NCI-H2227 treated with DMSO at 0.1 percent for 48 hours (cell line): ENCODE data around the gene STPG2.

ENCODE experiments used
- DNase-seq: peaks from one replicate; lab custom pipeline; 2025; lab: John Stamatoyannopoulos, UW

The STPG2 gene

DNA sequence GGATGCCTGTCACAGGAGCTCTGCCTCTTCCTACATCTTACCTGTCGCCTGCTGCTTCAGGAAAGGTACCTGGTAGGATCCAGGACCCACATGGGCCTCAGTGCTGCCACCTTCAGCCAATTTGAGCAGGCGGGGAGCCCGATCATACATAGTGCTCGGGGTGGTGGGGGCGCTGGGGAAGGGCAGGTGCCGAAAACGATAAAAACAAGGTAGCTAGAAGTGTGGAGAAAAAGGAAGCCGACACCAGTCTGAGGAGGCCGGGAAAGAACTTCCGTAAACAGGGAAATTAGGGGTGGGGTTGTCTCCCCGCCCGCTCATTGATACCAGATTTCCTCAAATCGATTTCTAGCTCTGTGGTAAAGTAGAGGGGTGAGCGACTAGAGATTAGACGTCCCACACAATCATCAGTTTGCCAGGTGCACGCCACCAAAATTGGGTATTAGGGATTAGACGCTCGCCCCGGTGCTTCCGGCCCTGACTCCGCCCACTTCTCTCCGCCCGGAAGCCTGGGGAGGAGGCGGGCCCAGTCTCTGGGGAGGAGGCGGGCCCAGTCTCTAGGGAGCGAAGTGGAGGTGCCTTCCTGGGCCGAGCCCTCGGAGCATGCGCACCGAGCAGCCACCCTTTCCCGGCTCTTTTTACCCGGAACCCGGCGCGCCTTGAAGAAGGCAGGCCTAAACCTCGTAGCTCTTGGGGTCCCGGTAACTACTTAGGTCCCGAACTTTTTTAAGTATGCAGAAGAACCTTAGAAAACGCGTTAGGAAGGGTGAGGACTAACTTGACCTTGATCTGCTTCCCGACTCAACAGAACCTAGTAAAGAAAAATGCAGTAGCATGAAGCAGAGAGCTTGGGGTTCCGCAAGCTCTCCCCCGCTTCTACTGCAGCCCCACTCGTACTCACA lies at the start of gene STPG2:
Gene STPG2 (minus strand): TSS at position 476 of the 899 bp plus-strand sequence.
- DNase-seq = peak; percentile 90

DNA sequence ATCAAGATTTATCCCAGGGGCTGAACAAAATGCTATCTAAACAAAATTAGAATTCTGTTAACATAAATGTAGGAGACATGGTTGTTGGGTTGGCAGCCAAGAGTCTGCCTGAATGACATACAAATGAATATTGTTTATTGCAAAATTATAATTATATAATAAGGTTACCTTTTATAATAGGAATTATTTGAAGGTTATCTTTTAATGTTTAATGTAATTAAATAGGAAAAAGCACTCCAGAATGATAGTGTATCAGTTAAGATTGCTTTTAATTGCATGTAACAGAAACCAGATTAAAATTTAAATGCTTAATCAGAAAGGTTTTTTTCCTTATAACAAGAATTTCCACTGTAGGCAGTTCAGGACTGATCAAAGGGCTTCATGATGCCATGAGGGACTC lies 42.0 kb upstream of the STPG2 start:
- DNase-seq = no peak

DNA sequence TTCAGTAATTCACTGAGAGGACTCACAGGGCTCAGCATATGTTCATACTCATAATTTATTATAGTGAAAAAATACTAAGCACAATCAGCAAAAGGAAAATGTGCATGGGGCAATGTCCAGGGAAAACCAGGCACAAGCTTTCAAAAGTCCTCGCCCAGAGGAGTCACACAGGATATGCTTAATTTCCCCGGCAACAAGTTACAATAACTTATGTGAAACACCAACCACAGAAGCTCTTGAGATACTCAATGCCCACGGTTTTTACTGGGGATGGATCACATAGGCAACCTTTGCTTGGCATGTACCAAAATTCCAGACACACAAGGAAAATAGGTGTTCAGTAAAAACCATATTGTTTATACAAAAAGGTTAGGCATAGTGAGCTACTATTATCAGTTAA lies 38.5 kb upstream of the STPG2 start:
- DNase-seq = no peak

DNA sequence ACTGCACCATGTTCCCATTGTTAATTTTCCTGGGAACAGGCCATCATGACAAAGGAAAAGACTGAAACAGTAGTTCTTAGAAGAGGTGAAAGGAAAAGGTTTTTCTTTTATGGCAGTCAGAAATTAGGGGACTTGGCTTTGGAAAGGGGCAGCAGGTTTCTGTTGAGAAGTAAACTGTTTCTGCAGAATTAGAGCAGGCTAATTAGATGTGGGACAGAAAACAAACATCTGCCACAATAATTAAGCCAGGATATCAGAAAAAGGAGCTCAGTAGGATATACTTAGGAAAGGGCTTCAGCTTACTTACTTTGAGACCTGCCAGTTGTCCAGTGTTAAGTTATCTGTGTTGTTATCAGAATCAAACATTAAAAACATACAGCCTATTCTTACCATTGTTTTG lies 36.7 kb upstream of the STPG2 start:
- no peak for DNase-seq

DNA sequence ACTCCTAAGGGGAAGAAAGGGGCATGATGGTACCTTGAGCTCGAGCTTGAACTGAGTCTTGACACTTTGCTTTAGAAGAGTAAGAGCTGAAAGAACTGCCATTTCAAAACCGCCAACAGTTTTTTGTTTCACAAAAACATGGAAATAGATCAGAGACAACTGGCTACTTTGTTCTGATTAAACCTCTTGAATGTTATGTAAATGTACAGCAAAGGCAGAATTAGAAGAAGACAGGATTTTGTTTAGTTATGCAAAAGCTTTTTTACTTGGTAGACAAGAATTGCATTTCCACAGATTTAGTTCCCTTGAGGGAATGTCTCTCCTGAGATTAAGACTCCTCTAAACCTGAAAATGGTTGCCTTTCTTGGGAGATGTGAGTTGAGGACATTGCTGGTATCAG lies 33.3 kb upstream of the STPG2 start:
- DNase-seq = no peak

DNA sequence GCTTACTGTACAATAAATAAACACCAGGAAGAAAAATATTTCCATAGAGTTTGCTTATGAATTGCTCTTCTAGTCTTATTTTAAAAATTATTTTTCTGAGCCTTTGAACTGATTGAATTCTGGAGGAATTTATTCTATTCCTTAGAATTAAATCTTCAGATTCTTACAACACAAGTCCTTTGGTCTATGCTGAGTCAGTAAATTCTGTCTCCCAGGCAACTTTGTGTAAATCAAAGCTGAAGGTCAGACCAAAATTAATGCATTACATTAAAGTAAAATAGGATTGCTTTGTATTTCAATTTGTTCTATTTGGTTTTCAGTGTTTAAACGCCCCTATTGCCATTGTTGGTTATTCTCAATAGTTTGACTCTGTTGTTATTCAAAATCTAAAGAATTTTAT lies 26.8 kb upstream of the STPG2 start:
- DNase-seq = no peak

DNA sequence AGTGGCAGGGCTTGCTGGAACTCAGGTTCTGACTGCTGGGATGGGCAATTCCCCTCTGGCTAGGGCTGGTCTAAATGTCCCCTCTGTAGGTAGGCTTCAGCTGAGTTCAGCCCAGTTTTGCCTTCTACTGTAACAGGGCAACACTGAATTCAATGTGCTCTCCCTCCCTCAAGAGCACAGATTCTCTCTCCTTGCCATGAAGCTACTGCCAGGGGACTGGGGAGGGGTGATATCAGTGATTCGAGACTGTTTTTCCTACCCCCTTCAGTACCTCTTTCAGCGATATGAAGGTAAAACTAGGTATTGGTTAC lies 23.4 kb upstream of the STPG2 start:
- no peak for DNase-seq

DNA sequence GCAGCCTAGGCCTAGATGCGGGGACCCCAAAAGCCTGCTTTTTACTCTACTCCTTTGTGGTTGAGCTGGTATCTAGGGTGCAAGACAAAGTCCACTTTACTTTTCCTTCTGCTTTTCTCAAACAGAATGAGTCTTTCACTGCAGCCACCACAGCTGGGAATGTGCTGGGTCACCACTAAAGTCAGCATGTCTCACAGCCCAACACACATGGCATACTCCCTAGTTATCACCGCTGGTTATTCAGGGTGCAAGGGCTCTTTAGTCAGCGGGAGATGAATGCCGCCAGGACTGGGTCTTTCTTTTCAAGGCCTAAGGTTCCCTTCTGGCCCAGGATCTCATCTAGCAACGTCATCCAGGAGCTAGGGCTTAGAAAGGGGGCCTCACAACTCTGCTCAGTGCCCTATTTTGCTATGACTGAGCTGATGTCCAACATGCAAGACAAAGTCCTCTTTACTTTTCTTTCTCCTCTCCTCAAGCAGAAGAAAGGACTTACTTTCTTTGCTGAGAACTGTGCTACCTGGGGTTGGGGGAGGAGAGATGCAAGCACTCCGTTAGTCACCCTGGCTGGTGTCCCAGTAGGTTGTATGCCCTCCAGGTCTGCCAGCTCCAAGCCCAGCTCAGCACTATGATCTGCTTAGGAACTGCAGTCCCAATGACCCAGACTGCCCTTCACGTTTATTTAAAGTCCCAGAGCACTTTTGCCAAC lies 22.9 kb upstream of the STPG2 start:
- no peak for DNase-seq

DNA sequence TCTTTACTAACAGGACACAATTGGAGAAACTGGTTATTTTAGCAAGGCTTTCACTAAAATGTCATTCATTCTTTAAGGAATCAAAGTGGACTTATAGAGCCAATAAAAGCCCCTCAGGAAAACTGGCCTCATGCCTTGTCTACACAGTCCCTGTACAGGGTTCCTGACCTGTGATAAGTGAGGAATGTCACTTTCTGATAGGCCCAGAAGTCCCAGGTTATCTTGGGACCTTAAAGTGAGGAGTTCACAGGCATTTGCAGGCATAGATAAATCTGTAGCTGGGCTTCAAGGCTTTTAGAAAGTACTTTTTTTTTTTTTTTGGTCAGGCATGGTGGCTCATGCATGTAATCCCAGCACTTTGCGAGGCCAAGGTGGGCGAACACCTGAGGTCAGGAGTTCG lies 19.4 kb upstream of the STPG2 start:
- DNase-seq = no peak

DNA sequence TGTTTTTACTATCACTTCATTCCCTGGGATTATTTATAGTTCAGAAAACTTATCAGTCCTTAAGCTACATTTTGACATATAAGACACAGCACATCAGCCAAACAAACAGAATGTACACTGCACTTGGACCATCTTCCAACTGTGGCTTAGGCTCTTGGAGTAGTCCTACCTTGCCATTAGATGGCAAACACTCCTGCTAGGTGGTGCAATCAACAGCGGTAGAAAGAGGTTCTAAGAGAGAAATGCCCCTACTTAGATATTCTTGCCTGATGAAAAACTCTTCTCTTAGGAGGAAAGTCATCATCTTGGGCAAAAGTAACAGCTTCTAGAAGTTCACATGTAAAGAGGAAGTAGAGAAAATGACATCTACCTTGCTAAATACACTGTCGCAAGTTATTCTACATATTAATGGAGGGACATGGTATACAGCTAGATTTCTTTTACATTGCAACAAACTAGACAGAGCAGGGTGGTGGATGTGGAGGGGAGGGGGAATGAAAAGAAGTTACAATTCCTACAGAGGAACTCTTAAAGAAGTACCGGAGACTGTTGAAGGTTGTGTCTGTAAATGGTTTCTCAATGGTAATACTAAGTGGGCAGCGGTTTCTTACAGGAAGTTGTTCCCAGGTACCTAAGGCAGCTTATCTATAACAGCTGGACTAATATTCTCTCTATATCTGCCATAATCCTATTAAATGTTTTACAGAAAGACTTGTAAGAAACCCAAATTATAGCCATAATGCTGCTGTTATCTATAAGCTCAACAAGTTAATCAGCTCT lies 8.1 kb upstream of the STPG2 start:
- DNase-seq = no peak

DNA sequence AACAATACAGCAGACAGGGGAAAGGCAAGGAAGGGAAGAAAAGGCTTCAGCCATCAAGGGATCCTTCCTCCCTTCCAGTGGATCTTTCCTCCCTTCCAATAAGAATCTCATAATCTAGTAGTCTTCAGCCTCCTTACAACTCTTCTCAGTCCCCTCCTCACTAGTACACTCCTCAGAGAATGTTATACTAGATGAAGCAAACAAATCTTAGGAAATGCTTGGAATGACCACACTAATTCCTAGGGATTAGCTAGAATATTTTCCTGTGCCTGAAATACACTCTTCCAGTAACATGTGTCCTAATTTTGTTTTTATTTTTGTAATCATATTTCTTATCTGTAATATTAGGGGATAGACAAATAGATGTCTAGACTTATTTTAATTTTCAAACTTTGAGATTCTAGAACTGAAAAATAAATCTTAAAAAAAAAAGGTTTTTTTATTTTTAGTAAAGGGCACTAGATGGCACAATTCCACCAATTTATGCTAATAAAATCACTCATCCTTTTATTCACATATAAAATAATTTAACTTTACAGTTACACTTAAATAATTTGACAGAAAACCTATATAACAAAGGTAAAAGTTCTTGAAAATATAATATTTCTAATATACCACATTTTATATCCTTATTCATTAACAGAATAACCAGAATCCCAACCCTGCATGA lies 7.0 kb upstream of the STPG2 start:
- no peak for DNase-seq

DNA sequence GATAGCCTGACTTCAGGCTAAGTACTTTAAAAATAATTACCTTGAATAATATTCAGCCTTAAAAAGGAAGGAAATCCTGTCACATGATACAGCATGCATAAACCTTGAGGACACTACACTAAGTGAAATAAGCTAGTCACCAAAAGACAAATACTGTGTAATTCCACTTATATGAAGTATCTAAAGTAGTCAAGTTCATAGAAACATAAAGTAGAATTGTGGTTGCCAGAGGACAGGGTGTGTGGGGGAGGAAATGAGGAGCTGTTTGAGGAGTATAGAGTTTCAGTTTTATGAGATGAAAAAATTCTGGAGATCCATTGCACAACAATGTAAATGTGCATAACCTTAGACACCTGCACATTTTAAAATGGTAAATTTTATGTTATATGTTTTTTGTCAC lies 5.6 kb upstream of the STPG2 start:
- no peak for DNase-seq

DNA sequence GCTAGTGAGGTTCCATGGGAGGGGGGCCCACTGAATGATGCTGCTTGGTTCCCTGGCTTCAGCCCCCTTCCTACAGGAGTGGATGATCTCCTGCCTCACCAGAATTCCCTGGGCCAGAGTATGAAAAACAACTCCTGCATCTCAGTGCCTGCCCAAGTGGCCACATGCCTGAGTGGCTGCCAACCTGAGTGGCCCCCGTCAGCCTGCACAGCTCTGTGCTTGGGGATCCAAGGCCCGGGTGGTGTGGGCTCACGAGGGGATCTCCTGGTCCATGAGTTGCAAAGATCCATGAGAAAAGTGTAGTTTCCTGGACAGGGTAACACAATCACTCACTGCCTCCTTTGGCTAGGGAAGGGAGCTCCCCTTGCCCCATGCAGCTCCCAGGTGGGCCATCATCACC lies 17.1 kb downstream of the STPG2 start:
- DNase-seq = no peak

DNA sequence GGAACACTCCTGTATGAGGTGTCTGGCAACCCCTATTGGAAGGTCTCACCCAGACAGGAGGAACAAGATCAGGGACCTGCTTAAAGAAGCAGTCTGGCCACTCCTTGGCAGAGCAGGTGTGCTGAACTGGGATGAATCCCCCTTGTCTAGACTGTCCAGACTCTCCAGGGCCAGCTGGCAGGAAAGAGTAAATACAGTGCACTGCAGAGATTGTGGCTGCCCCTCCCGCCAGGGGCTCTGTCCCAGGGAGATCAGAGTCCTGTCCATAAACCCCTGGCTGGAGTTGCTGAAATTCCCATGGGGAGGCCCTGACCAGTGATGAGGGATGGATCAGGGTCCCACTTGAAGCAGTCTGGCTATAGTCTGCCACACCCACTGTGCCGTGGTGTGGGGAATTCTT lies 17.7 kb downstream of the STPG2 start:
- no peak for DNase-seq

DNA sequence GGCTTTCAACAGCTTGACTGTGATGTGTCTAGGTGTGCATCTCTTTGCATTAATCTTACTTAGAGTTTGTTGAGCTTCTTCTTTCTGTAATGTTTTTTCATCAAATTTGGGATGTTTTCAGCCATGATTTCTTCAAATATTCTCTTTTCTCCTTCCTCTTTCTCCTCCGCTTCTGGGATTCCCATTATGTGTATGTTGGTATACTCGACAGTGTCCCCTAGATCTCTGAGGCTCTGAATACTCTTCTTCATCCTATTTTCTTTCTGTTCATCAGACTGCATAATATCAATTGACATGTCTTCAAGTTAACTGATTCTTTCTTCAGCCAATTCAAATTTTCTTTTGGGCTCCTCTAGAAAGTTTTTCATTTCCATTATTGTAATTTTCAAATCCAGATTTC lies 25.9 kb downstream of the STPG2 start:
- DNase-seq = no peak

DNA sequence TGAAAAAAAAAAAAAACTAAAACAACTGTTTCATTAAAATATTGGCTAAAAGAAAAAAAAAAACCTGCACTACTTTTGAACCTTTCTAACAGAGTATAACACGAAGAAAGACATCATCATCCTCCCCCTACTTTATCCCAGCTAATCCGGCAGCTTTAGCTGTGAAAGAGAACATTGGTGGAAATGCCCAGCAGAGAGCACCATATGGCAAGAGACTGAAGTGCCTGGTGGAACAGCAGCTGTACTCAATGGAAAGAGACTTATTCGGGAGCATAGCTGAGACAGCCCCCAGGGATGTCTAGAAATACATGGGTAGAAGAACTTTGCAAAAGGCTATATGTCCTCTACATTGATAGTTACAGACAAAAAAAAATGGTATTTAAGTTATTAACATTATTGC lies 30.3 kb downstream of the STPG2 start:
- no peak for DNase-seq

DNA sequence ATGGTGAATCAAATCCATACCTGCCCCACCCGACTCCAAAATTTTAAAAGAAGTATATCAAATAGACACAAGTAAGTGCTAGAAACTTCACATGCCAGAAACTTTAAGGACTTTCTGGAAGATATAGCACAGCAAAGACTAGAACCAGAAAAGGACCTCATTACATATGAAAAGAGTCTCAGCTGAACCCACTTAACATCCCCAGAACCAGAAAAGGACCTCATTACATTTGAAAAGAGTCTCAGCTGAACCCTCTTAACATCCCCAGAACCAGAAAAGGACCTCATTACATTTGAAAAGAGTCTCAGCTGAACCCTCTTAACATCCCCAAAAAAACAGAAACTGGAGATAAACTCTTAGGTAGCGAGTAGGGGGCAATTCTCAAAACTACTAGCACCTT lies 32.3 kb downstream of the STPG2 start:
- no peak for DNase-seq

DNA sequence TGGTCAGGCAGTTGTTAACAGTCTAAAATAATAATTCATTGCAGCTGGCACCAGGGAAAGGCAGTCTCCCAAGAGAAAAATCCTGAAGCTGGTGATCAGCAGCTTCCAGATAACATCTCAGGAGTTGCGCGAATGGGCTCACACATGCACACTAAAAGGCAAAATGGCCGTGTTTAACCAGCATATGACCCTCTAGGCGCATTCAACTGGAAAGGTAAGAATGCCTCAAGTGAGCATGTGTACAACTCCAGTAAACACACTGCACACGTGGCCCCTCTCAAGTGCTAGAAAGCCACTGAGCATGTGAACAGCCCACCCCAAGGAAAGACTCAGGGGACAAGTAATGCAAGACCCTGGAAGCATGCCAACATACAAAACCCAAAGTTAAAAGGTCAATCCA lies 33.1 kb downstream of the STPG2 start:
- no peak for DNase-seq

DNA sequence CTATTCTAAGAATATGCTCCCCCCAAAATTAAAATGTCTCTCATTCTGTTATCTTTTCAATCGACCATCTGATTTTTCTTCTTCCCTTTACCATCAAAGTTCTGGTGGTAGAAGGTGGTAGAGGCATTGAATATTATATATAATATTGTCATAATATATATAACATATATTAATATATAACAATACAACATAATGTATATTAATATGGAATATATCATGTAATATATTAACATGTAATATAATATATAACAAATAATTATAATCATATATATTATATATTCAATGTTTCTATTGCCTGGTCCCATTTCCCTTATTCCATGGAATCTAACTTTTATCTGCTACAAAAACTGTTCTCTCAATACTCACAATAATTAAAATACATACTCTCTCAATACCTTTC lies 40.6 kb downstream of the STPG2 start:
- no peak for DNase-seq

DNA sequence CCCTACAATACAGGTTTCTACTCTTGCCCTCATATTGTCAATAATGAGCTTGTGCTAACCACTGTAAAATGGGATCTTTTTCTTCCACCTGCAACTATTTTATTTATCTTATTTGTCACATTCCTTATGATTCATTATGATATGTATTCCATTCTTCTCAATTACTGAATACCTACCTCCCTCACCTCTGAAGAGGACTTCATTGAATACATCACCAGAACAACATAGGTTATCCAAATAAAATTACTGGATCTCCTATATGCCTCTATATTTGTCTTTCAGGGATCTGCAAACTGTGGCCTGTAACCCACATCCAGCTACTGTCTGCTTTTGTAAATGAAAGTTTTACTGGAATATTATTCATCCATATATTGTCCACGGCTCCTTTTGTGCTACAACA lies 41.3 kb downstream of the STPG2 start:
- no peak for DNase-seq

DNA sequence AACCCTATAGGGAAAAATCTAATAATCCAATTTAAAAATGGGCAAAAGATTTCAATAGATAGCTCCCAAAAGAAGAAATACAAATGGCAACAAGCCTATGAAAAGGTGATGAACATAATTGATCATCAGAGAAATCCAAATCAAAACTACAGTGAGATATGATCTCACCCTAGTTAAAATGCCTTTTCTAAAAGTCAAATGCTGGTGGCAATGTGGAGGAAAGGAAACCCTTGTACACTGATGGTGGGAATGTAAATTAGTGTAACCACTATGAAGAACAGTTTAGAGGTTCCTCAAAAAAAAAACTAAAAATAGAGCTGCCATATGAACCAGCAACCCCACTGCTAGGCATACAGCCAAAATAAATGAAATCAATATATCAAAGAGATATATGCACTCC lies 44.5 kb downstream of the STPG2 start:
- no peak for DNase-seq

DNA sequence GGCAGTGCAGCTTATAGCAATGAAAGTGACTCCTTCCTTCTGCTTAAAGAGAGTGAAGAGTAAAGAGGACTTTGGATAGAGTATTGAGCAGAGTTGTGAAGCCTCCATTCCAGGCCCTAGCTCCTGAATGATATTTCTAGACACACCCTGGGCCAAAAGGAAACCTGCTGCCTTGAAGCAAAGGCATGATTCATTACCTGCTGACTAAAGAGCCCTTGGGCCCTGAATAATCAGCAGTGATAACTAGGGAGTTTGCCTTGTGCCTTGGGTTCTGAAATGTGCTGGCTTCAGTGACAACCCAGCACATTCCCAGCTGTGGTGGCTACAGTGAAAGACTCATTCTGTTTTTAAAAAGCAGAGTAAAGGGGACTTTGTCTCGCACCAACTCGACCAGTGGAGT lies 49.2 kb downstream of the STPG2 start:
- no peak for DNase-seq
